ENCODE measurements around the gene ZCCHC14.

ZCCHC14 gene

DNA sequence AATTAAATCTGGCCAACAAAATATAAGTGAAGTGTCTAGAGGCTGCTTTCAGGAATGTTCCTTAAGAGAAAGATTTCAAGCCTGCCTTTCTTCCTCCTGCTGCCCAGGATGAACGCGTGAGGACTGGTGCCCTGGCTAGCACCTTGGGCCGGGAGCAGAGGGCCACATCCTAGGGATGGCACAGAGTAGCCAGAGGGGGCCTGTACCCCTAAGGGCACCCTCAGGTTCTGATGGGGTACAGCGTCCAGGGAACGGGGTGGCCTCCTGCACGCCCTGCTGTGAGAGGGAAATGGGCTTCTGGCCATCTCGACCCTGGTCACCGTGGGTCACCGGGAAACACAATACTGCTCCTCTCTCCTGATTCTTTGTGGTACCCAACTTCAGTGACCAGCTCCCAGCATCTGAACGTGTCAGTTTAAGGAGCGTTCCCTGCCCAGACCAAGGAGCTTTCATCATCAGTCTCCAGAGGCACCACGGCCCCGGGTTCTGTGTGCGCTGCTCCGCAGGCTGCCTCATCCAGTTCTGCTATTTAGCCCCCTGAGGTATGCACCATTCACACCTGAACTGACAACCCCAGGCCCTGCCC is 60.4 kb downstream of the ZCCHC14 start:
- FAIRE-seq (no peak), DNase-seq (ENCODE audit: low spot score) (no peak)

DNA sequence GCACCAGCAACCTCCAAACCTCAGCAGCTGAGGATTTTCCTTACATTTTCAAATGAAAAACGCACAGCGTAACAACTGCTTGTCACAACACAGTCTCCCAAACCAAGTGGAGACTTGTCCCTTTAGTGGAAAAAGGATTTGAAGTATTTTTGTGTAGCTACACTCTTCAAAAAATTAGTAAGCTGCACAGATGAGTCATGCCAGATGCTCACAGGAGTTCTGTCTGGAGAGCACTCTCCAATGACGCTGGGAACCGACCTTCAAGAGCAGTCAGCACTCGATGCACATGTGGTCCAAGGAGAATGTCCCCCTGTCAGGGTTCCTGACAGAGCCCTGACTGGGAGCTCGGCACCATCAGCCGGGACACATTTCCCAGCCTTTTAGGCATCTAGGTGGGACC is 60.9 kb downstream of the ZCCHC14 start:
- DNase-seq (ENCODE audit: low spot score) (no peak), FAIRE-seq (no peak)

DNA sequence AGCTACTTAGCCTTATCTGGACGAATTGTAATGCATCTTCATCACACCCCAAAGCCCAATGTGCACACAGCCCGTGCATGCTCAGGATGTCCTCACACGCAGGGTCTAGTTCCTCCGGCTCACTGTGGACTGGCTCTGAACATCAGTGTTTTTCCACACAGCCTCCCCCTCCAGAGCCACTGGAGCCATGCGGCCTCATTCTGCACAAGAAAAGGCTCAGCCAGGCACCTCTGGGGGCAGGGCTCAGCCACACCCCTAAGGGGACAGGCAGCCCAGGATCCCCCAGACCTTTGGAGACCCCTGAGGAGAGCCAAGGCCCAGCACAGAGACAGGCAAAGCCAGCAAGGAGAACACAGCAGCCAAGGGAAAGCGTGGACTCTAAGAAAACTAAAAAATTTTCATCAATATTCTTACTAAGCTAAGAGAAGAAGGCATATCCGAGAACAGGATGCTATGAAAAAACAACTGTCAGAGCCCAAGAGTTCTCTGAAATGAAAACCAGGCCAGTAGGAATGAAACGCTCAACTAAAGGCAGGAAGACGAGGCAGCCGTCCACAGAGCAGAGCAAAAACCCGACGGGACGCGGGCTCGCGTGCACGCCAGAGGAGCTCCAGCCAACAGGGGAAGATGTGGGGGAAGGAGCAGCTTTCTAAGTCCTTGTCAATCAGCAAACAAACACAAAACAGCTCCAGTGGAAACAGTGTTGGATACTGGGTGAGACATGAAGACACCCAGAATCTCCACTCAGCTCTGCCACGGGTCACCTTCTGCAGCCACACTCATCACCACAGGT is 66.2 kb downstream of the ZCCHC14 start:
- FAIRE-seq (no peak), DNase-seq (ENCODE audit: low spot score) (no peak)

DNA sequence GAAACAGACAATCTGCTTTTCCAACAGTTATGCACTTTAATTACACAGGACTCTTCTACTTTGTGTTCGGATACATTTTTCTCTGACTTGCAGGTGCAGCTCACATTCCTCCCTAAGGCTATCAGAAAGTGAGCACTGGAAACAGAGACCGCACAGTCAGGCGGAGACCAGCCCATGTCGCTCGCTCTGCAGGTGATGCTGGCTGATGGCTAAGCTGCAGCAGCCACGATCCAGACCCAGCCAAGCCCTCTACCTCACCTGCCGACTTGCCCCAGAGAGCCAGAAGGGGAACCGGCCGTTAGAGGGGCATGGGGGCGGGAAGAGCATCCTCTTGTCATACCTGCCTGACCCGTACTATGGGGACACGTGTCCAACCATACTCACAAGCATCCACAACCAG is 66.9 kb downstream of the ZCCHC14 start:
- DNase-seq (ENCODE audit: low spot score) (no peak), FAIRE-seq (no peak)

DNA sequence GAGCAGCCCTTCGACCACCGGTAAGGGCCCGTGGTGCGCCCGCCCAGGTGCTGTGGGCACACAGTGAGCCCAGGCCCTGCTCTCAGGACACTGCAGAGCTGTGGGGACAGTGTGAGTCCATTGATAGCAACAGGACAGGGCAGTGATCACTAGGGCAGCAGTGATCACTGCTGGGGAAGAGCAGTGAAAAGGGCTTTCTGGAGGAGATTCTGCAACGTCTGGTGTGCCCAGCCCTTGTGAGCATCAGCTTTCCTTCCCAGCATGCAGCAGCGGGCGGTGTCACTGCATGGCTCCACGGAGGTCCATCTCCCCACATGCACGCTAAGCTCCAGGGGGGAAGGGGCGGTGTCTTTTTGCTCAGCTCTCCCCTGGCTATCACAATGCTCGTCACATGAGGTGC is 68.6 kb downstream of the ZCCHC14 start:
- no peak for DNase-seq (ENCODE audit: low spot score)

DNA sequence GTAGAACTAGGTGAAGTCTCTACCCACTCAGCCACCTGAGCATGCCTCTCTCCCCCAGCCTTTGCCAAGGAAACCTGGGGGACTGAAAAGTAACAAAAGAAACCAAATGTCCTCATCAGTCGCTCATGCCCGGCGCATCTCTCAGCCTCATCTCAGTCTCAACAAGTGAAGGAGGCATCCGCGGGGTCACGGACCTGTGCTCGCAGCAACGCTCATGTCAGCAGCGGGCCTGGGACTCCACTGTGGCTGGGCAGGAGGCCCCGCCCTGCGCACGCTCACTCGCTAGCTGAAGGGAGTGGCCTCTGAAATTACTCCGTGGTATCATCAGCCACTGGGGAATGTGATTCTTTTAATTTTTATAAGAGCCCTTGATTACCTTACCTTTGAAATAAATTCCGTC is 69.4 kb downstream of the ZCCHC14 start:
- DNase-seq (ENCODE audit: low spot score) (no peak), FAIRE-seq (no peak)

More for the DNA sequence above, 68.6 kb downstream of the ZCCHC14 start:
- FAIRE-seq: no peak

DNA sequence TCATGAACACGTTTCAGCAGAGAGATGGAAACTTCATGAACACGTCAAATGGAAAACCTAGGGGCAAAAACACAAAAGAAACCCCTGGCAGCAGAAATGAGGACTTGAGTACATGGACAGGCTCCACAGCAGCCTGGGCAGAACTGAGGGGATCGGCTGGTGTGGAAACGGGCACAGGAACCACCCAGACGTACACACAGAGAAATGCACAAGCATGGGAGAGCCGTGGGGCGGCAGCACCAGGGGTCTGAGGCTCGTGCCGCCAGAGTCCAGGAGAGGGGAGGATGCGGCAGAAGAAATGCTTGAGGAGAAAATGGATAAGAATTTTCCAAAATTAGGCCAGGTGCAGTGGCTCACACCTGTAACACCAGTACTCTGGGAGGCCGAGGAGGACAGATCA is 70.7 kb downstream of the ZCCHC14 start:
- FAIRE-seq (no peak), DNase-seq (ENCODE audit: low spot score) (no peak)

DNA sequence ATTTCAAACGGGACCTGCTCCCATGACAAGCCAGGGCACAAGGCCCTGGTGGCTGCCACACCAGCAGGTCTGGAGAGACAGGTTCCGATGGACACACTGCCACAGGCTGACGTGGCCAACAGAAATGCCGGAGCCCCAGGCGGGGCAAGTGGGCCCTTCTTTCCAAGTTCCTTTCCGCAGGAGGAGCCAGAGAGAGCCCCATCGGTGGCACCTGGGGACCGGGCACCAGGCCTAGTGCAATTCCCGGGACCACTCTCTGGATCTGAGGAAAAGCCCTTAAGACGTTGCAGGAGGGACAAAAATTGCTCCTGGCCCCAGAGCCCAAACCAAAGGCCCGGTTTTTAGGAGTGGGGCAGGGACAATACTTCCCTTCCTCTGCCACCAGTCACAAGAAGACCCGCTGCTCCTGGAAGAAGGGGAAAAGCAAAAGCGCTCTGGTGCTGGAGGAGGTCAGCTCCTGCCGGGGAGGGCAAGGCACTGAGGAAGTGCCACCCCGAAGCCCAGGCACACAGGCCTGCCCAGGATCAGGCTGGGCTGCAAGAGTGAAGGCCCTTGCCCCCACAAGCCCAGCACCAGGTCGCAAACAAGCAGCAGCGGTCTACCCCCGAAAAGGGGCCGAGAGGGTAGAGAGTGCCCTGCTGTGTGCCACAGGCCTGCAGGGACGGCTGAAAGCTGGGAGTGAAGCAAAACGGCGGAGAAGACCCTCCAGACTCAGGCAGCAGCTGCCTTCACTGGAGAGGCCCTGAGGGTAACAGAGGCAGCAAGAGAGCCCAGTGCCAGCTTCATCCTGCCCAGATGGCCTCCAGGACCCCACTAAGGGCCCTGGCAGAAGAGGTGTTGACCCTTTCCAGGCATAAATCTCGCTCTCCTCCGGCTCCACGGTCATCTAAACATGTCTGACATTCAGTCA is 71.6 kb downstream of the ZCCHC14 start:
- no peak for FAIRE-seq
- no peak for DNase-seq (ENCODE audit: low spot score)

DNA sequence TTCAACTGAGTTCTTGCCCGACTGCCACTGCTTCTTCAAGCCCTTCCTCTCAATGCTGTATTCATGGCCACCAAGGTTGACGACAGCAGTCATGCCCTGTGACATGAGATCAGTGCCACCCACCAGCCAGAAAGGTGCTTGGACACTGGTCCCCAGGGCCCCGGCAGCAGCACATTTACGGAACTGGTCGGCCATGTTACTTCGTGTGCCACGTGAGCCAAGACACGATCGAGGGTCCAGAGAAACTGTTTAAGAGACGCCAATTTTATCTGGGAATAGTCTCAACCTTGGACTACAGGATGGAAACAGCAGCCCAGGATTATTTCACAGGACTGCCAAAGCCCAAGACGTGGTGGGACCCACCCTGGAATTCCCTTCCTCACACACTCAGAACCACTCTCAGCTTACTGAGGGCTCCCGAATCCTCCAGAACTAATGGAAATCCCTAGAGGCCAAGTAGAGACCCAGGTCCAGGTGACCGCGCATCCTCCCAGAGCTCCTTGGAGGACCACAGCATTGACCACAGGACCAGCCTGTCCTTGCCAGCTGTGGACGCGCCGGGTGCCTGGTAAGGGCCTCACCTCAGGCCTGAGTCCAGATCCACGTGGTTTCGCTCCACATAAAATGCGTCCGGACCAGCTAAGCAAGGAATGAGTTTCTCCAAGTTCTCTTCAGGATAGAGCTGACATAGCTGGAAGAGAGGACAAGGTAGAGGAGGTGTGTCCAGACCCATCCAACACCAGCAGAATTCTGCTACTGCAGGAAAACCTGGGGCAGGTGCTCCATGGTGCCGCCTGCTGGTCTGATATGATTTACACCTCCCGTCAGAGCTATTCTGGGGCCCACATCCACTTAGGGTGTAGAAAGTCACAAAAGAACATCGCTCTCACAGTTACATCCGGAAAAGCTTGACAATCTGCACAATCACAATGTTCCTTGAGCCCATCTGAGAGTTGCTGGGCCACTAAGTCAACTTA is 72.5 kb downstream of the ZCCHC14 start:
- no peak for FAIRE-seq
- DNase-seq (ENCODE audit: low spot score): no peak

DNA sequence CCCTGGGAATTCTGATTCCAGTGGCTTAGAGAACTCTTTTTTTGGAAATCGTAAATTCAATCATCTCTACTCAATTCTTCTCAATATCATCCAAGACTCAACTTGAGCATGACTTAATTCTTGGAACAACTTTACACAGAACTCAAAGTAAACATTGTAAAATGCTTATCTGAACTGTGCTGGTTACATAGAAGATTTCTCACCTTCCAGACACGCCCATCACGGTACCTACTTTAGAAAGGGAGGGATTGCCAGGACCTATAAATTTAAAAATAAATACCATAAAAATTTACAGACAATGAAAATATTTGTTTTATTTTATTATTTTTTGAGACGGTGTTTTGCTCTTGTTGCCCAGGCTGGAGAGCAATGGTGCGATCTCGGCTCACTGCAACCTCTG is 74.2 kb downstream of the ZCCHC14 start:
- DNase-seq (ENCODE audit: low spot score): no peak
- FAIRE-seq: no peak

DNA sequence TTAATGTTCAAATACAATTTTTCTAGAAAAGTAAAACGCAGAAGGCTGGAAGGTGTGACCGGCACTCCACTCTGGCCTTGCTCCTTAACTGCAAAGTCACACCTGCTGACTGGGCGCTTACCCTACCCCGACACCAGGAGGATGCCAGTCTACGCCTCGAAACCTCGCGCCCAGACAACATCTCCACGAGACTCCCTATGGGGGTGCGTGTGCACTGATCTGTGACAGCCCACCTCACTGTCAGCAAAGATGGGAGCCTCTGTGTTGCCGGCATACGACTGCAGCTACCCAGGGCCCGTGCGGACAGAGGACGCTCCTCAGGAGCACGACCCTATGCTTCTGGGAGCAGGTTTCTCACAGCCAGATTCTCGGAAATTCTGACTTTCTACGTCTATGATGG is 74.6 kb downstream of the ZCCHC14 start:
- no peak for DNase-seq (ENCODE audit: low spot score)
- FAIRE-seq: no peak

DNA sequence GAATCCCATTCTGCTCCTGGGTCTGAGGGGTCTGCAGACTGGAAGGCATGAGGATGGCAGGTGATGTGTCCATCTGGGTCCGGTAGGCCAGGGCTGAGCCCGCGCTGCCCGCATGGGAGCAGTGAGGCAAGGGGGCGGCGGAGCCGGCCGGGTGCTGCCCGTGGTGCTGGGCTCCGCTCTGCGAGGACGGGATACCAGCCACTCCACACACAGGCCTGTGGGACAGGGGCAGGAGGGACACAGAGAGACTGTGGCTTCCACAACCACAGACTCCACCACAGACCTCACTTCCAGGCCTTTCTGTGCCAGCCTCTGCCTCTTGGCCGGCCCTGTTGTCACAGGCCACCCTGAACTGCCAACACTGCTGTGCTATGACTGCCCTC is 75.3 kb downstream of the ZCCHC14 start:
- DNase-seq (ENCODE audit: low spot score): no peak
- FAIRE-seq: no peak

DNA sequence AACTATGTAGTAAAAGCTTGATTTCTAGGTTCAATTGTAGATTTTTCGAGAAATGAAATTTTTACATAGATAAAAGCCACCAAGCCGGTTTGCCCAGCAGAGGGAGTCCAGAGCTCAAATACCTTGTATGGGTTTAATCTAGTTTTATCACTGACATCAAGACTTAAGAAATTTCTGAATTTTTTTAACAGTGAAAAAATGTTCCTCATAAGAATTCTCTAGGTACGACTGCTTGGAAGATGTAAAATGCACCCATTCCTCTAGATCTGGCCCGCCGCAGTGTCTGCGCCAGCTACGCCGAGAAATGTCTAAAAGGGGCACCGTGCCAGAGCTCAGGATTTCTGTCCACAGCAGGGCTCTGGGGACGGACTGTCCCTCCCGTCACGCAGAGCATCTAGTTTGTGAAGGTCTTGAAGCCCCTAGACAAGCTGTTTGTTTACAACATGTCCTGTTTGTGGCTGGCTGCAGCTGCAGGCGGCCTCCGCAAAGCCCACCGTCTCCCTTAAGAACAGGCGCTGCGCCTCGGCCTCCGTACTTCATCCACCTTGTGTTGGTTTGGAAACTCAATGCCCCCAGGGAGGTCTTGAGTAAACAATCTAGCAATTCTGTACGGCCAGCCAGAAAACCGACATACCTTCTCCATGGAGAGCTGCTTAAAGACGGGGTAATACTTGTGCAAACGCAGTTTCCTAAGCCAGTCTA is 75.8 kb downstream of the ZCCHC14 start:
- DNase-seq (ENCODE audit: low spot score): no peak
- peak; percentile 74 for FAIRE-seq

DNA sequence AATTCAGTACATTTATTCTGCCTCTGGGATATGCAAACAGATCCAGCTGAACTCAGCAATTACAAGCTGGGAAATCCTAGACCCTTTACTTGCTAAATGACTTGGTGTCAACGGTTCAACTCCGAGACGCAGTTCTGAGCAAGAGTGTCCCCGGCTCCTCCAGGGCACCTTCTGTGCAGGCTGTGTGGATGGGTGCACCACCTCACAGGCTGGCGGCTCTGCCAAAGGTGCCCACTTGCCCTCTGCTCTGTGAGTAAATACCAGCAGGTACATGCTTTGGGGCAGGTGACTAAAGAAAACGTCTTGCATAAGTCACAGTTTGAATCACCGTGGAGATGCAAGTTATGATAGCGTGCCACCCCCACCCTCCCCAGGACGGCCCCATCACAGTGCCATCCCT is 77.4 kb downstream of the ZCCHC14 start:
- DNase-seq (ENCODE audit: low spot score) (no peak), FAIRE-seq (no peak)

DNA sequence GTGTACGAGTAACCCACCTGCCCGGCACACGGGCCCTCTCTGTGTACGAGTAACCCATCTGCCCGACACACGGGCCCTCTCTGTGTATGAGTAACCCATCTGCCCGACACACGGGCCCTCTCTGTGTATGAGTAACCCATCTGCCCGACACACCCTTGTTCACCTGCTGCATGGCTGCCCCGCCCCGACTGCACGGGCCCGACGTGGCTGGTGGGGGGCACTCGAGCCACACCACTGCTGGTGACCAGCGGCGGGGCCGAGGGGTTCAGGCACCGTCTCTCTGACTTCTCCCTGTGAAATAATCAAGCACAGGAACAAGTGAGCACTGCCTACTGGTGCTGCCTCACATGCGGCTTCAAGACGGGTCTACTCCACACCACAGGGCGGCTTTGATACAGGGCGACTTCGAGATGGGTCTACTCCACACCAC is 78.6 kb downstream of the ZCCHC14 start:
- DNase-seq (ENCODE audit: low spot score) (no peak), FAIRE-seq (no peak)

DNA sequence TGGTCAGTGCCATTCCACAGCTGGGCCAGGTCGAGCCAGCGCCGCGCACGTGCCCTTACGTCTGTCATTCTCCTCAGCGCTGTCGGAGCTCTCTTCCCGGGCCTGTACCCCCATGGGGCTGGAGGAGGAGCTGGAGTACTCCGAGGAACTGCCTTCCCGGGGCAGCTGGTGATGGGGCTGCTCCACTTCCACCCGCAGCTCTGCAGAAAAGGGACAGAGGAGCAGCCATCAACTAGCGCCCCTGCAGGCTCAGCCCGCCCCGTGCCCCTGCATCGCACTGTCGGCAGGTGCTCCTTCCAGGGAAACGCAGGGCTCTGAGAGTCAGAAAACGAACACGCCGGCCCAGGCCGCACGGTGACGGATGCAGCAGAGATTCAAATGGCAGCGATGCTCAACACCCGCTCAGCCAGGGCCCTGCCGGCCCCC is 79.8 kb downstream of the ZCCHC14 start:
- no peak for FAIRE-seq
- DNase-seq (ENCODE audit: low spot score): no peak

DNA sequence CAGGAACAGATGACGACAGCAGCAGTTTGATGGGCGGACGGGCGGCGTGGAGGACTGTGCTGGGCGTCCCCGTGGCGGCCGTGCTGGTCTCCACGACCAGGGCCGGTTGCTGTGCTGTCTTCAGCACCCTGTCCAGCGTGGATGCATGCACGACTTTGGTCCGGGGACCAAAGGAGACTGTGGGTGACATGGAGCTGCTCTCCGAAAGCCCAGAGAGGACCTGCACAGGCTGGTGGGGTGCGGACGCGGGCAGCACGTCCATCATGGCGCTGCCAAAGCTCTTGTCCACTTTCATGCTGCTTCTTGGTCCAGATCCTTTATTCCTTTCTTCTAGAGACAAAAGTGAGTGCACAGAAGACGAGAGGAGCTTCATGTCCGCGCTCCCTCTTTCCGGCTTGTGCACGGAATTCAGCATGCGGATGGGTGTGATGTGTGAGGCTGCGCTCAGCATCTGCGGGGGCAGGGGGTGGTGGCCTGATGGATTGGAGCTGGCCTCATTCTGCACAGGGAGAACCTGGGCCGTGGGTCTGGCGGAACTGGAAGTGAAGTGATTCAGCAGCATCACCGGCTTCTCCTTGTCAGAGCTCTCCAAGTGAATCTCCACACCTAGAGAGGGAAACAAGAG is 80.3 kb downstream of the ZCCHC14 start:
- FAIRE-seq: no peak
- DNase-seq (ENCODE audit: low spot score): no peak

DNA sequence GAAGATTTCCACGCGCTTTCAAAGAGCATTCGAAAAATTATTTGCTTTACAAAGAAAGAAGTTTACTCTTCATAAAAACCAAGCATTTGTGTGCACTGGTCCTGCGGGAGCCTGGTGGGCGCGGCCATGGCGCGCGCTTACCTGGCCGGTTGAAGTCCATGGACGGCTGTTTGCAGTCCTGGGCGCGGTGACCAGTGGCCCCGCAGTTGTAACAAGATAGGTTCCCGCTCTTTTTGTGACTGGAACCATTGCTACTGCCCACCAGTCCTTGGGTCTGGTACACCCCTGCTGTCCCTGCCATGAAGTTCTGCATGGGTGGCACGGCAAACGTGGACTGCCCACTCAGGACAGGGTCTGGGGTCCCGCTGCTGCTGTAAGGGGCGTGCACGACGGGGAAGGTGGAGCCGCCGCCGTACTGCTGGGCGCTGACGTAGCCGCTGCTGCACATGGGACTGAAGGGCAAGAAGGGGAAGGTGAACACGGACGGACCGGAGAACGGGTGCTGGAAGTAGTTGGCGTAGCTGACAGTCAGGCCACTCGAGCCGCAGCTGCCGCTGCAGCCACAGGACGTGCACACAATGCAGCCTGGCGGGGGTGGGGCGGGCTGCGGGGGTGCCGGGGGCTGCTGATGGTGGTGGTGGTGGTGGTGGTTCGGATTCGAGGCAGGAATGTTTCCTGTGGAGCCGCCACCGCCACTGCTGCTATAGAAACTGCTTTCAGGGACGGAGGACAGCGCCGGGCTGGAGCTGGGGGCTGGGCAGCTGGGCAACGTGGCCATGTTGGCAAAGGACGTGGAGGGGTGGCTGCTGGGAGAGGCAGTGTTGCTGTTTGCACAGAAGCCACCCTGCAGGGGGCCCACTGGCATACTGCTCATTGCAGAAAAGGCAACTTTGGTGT is 81.2 kb downstream of the ZCCHC14 start:
- FAIRE-seq (no peak), DNase-seq (ENCODE audit: low spot score) (no peak)

DNA sequence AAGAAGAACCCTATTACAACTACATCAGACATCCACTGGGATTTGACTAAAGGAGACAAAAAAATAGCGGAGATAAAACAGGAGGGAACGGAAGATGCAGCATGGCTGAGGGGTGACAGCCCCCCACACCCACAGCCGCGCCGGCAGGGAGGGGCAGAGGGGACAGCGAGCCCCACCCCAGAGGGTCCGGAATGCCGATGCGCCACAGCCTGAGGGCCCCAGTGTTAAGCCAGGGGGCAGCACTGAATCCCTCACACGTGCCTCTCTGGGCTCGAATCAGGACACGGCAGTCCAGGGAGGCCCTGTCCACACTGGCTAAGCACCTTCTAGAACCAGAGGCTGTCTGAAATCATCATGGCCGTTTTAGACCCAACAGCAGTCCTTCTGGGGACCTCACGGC is 81.9 kb downstream of the ZCCHC14 start:
- FAIRE-seq (no peak), DNase-seq (ENCODE audit: low spot score) (no peak)

Data from RCC 7860 (cell line).